ENCODE data around the gene RPH3AL.

RPH3AL gene

GRCh38 chr17:348012-348411 lies 4.6 kb downstream of the RPH3AL start:
- no peak for TF ChIP-seq CTCF (IDR thresholded peaks at IDR 0.05; ENCODE audit: low read depth, low read length, missing control alignments)
- no peak for DNase-seq
- Histone ChIP-seq H3K4me3 (ENCODE audit: low read depth, low read length) (no peak overlapping the region), H3K36me3 (replicated peaks) (no peaks in the 10 kb centered on the region), H3K27me3 (replicated peaks) (no peaks in the 10 kb centered on the region), H3K27ac (no peak overlapping the region)
- in situ Hi-C loops (cut with HindIII; ENCODE audit: low pct_ligation_motif_present, low sequenced_read_pairs) = no loop called here

- DNase-seq = no peak
Measured at GRCh38 chr17:347309-347899, 5.2 kb downstream of the RPH3AL start.

GRCh38 chr17:345992-346785 lies 6.4 kb downstream of the RPH3AL start:
- no peak for DNase-seq
- in situ Hi-C loops (cut with HindIII; ENCODE audit: low pct_ligation_motif_present, low sequenced_read_pairs) = no loop called here
- Histone ChIP-seq H3K27me3 (replicated peaks) (no peaks in the 10 kb centered on the region), H3K36me3 (replicated peaks) (no peaks in the 10 kb centered on the region), H3K4me3 (ENCODE audit: low read depth, low read length) (no peak overlapping the region), H3K27ac (no peak overlapping the region)
- TF ChIP-seq CTCF (IDR thresholded peaks at IDR 0.05; ENCODE audit: low read depth, low read length, missing control alignments) = no peak

More at GRCh38 chr17:347309-347899, 5.2 kb downstream of the RPH3AL start:
- H3K36me3 ChIP-seq (replicated peaks) = no peaks in the 10 kb centered on the region
- H3K27me3 ChIP-seq (replicated peaks) = no peaks in the 10 kb centered on the region
- no peak for TF ChIP-seq CTCF (IDR thresholded peaks at IDR 0.05; ENCODE audit: low read depth, low read length, missing control alignments)
- H3K4me3 ChIP-seq (ENCODE audit: low read depth, low read length) = no peak overlapping the region
- in situ Hi-C loops (cut with HindIII; ENCODE audit: low pct_ligation_motif_present, low sequenced_read_pairs) = no loop called here
- no peak overlapping the region for H3K27ac ChIP-seq

- Histone ChIP-seq H3K4me3 (ENCODE audit: low read depth, low read length) (no peak overlapping the region), H3K36me3 (replicated peaks) (no peaks in the 10 kb centered on the region), H3K27me3 (replicated peaks) (no peaks in the 10 kb centered on the region), H3K27ac (no peak overlapping the region)
- no peak for TF ChIP-seq CTCF (IDR thresholded peaks at IDR 0.05; ENCODE audit: low read depth, low read length, missing control alignments)
- DNase-seq = no peak
- in situ Hi-C loops (cut with HindIII; ENCODE audit: low pct_ligation_motif_present, low sequenced_read_pairs) = no loop called here
Measured at GRCh38 chr17:345261-345660, 7.3 kb downstream of the RPH3AL start.

- H3K27ac ChIP-seq = no peak overlapping the region
- H3K27me3 ChIP-seq (replicated peaks) = no peaks in the 10 kb centered on the region
- no peak overlapping the region for H3K4me3 ChIP-seq (ENCODE audit: low read depth, low read length)
- in situ Hi-C loops (cut with HindIII; ENCODE audit: low pct_ligation_motif_present, low sequenced_read_pairs) = no loop called here
- DNase-seq = no peak
- no peak for TF ChIP-seq CTCF (IDR thresholded peaks at IDR 0.05; ENCODE audit: low read depth, low read length, missing control alignments)
- no peaks in the 10 kb centered on the region for H3K36me3 ChIP-seq (replicated peaks)
Measured at GRCh38 chr17:343875-344752, 8.5 kb downstream of the RPH3AL start.

Data from brain microvascular endothelial cell (primary cell).